Mesenteric fat pad (tissue), 1 donor: ENCODE data around the gene OR2T2. TPM values are rescaled to one million over a fixed set of nuclear protein-coding genes. Genes with fewer than 3 reads are reported as not detected.
"Not testable (repeated sequence)": the region's sequence is repeated elsewhere in the genome, so short reads cannot be mapped to it uniquely, and the experiment has no call there.

ENCODE experiments used
- DNase-seq: peaks from one replicate; pipeline ENCODE4 v3.0.0-alpha.2; 2020; ENCODE audit warnings: low spot score
- total RNA-seq: library from RNA; stranded (reverse); fragmentation: NEBNext Ultra II Directional; extraction: Animal tissue kit (Norgen Biotek cat#: 25700); gene quantifications from one replicate; pipeline ENCODE4 v1.2.1, GENCODE V29; 2021
- donor health status: DM: yes; HTN: yes; CAD: no.

Gene OR2T2
- total RNA-seq, 1 donor from 2014 or later: not detected

DNA sequence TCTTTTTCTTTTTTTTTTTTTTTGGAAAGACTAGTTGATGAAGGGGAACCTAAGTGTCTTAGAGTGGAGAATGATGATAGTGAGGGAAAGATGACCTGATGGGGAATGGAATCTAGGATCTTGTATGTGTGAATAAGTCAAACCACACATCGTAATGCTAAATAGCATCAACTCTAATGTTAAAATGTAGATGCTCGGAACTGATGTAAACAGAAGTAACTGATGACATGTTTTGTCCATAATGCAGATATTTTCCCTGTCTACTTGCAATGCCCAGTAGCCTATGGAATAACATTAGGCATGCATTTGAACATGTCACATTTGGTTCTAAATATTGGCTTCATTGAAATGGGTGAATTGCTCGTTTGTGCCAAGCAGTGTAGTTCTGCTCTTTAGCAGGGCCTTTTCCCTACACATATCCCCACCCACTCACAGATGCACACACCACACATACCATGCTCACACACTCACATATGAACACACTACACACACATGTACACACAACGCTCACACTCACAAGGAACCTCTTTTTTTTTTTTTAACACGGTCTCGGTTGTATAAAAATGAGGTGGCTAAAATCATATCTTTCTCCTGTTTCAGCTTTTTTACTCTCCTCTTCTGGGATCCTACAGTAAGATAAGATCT, 4.5 kb downstream of the OR2T2 start:
- not testable (repeated sequence) for DNase-seq

DNA sequence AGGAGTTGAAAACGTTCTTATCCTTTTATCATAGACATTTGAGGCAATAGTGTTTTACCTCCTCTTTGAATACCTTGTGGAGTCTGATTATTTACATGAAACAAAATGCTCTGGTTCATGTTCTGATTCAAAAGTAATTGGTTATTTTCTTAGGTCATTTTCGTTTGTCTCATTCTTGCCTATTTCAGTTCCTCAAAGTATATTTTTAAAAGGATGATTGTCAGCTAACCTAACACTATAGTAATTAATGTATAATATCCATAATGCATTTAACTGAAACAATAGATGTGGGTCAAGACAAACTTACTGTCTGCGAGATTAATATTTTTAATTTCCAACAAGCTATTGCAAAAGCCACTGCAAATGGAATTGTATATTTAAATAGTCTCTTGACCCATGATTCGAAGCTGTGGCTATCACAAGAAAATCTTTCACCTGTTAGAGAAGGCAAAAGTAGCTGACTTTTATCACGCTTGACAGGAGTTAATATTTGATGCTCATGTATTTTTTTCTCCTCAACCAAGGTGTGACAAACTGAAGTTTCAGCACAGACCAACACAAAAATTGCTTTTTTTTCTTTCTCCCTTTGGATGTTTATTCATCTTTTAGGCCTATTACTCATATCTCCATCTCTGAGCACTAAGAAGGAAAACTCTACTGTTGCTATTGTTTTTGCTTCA, 5.2 kb downstream of the OR2T2 start:
- not testable (repeated sequence) for DNase-seq

DNA sequence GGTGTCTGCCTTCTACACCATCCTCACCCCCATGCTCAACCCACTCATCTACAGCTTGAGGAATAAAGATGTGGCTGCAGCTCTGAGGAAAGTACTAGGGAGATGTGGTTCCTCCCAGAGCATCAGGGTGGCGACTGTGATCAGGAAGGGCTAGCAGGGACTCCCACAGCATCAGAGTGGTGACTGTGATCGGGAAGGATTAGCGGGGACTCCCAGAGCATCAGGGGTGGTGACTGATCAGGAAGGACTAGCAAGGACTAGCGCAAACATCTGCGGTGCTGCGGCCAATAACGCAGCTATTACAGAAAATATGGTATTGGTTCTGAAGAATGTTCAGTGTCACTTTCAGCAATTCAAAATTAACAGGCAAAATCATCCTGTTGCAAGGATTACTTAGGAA, 8.2 kb downstream of the OR2T2 start:
- DNase-seq: not testable (repeated sequence)

DNA sequence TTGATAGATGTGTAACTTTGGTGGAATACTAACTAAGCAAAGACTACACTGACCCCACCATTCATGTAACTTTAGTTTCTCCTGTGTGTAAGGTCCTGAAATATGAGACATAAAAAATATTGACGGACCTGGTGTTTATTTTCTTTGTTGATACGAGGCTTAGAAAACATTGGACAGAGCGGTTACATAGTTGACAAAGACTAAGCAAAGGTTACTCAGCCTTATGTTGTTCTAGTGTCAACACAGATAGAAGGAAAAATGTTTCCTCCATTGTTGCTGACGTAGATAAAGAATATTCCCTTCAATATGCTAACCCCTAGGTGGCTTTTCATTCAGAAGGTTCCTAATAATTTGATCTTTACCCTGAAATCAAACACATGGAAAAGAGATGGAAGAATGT, 9.6 kb downstream of the OR2T2 start:
- DNase-seq: not testable (repeated sequence)

DNA sequence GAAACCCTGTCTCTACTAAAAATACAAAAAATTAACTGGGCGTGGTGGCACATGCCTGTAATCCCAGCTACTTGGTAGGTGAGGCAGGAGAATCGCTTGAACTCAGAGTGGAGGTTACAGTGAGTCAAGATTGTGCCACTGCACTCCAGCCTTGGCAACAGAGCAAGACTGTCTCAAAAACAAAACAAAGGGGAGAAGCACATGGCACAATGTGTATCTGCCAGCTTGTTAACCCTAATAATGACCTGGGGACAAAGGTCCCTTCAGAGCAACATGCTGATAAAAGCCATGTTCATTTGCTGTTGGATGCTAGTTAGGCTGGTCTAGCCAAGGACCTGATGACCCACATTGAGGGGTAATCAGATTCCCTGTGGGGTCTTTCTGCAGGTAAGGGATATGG, 11.2 kb downstream of the OR2T2 start:
- DNase-seq: not testable (repeated sequence)

DNA sequence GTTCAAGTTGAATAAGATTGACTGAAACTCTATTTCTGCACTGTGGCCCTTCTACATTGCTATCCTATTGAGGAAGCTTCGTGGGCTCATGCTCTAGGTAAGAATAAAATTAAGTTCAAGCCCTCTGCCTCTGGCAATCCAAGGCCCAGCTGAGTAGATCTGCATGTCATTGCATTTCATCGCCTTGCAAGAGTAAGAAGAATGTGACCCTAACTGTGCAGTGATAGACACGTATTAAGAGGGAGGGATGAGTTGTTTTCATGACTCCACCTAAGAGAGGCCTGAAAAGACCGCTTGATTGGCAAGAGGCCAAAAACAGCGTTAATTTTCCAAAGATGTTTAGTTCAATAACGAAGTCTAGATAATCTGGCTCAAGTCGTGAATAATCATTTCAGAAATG, 13.7 kb downstream of the OR2T2 start:
- DNase-seq: not testable (repeated sequence)

DNA sequence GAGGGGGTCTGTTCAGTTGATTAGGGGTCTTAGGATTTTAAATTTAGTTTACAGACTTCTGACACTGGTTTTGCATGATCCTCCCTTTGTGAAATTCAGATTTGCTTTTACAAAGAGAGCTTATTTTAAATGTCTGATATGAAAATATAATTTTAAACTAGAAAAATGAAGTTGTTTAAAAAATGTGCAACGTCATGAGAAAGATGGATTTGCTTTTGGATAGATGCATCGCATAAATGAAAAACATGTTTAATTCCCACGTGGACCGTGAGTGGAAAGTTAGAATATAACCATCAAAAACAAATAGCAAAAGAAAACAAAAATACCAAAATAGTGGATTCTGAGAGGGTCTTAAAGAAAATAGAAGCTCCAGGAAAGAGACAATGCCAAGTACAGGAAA, 25.7 kb downstream of the OR2T2 start:
- DNase-seq: no peak

DNA sequence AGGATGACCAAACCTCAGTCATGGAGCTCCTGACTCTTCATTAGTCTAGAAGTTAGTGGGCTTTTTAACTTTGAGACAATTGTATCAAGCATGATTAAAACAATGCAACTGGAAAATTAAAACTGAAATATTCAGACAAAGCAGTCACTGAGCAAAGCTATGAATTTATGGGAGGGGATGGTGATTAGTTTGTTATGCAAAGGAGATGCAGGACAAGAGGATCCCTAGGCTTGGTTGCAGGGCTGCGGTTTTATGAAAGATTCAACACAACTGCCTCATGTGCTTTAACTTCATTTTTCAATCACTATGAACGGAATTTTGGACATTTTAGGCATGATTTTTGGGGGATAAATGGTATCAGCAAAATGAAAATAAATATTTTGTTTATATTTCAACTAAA, 26.7 kb downstream of the OR2T2 start:
- not testable (repeated sequence) for DNase-seq

DNA sequence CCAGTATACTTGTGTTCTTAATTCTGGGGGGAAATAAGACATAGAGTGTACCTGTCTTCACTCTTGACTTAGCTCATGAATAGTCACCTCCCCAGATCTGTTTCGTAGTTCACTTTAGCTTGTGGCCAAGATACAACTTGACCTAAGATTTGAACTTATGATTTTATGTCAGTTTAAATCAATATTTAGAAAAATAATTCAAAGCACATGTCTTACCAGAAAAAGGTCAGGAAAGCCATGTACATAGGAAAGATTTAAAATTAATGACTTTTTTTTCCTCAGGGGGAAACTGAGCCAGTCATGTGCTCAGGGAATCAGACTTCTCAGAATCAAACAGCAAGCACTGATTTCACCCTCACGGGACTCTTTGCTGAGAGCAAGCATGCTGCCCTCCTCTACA, 27.6 kb downstream of the OR2T2 start, which contains the start of gene OR2T3:
OR2T3 (plus strand) TSS at position 301 of the 400 bp plus-strand sequence; CDS start at position 301, 0 bp downstream.
- DNase-seq: not testable (repeated sequence)

DNA sequence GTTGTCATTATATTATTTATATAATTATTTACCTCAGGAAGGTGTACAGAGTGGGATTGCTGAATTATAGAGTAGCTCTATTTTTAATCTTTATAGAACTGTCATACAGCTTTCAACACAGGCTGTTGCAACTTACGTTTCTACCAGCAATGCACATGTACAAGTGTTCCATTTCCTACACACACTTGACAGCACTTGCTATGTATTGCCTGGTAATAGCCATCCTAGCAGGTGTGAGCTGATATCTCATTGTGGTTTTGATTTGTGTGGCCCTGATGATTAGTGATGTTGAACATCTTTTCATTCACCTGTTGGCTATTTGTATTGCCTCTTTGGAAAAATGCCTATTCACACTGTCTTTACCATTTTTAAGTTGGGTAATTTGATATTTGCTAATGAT, 30.2 kb downstream of the OR2T2 start:
- DNase-seq: not testable (repeated sequence)

DNA sequence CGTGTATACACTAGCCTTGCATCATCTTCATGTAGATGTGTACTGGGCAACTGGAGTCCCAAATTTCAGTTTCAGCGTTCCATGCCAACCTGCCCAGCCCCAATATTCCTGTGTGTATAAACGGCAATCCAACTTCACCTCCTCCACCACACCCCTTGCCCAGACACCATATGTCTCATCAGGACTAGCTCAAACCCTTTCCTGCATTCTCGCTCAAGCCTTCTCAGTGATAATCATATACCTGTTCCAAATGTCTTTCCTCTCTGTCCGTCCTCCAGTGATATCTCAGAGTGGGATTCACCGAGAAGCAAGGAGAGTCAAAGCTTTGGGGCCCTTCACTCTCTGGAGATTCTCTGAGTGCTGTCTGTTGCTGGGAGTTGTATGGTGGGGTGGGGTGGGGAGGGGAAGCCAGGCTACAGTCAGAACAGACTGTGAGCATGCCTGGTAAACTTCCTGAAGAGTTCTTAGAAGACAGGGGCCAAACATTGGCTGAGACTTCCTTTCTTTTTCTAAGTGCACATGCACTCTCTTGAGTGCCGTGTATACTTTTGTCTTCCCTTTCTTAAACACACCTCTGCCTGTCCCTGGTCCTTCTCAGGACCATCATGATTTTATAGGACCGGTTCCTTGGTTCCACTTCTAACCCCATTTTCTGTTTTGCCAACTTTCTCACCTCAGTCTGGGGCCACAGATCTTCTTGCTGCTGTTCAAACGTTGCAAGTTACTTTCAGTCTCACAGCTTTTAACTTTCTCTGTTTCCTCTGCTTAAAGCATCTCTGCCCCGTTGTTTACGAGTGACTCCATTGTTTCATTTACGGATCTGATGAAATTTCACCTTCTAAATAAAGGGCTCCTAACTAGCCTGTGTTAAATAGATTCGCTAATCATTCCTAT, 36.5 kb downstream of the OR2T2 start:
- DNase-seq: not testable (repeated sequence)

DNA sequence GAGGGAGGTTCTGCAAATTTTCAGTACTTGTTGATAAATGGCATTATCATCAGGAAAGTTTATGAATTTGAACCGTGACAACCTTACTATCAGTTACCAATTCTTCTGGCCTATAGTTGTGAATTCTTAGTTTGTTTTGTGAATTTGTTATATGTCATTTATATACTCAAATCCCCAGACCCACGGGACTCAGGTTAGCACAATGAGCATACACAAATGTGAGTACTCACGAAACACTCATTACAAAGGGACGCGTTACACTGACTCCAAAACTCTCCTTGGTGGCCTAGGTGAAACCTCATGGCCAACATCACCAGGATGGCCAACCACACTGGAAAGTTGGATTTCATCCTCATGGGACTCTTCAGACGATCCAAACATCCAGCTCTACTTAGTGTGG, 42.9 kb downstream of the OR2T2 start, which contains the start of gene OR2T5:
OR2T5 (plus strand) TSS at position 301 of the 400 bp plus-strand sequence; CDS start at position 301, 0 bp downstream.
- not testable (repeated sequence) for DNase-seq

DNA sequence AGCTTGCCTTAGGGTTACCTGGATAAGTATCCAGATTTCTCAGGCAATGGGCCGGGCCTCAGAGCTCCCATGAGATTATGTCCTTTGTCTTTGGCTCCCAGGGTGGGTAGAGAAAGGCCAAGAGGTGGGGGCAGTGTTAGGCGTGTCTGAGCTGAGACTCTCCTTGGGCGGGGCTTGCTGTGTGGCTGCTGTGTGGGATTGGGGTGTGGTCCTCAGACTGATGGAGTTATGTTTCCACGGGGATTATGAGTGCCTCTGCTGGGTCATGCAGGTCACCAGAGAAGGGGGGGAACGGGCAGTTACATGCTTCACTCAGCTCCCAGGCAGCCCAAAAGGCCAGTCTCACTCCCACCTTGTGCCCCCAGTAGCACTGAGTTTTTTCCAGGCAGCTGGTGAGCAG, 51.2 kb downstream of the OR2T2 start:
- DNase-seq: not testable (repeated sequence)

DNA sequence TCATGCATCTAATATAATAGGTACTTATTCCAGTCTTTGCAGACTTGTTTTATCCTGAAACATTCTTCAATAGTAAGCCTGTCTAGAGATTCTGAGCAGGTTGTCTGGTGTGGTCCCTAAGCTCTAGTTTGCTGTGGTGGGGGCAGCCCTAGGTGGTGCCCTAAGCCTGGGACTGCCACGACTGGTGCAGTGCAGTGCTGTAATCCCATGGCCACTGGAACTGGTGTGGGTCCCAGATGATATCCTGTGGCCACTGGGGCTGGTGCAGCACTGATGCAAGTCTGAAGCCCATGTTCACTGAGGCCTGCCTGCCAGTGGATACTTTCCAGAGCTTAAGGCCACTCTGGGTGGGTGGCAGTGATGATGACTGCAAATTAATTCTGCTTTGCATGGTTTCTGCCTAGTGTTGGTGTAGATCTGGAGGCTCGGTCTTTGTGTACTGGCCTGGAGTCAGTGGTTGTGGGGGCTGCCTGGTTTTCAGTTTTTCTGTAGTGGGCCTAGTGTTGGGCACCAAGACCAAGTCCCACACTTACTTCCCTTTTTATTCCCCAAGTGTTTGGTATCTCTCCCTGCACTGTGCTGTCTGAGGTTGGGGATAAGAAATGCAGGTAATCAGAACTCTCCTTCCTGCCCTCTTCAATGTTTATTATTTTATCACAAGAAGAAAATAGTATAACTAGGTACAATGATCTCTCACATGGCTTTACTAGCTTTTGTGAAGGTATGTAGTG, 55.0 kb downstream of the OR2T2 start:
- DNase-seq: not testable (repeated sequence)

Other genes with a start within 250 kb of the OR2T2 start
- not detected for gene OR2M3, start 248.4 kb upstream of the OR2T2 start, total RNA-seq
- gene OR2M4, start 214.2 kb upstream of the OR2T2 start, total RNA-seq: not detected
- gene OR2T33, start 167.7 kb upstream of the OR2T2 start, total RNA-seq: not detected
- not detected for gene OR2T12, start 142.2 kb upstream of the OR2T2 start, total RNA-seq
- gene OR2M7, start 121.1 kb upstream of the OR2T2 start, total RNA-seq: not detected
- gene OR14C36, start 96.9 kb upstream of the OR2T2 start, total RNA-seq: not detected
- not detected for gene OR2T4, start 84.0 kb upstream of the OR2T2 start, total RNA-seq
- not detected for gene OR2T6, start 69.9 kb upstream of the OR2T2 start, total RNA-seq
- gene OR2T1, start 42.6 kb upstream of the OR2T2 start, total RNA-seq: not detected
- not detected for gene OR2T3, start 27.7 kb downstream of the OR2T2 start, total RNA-seq
- not detected for gene OR2T5, start 43.0 kb downstream of the OR2T2 start, total RNA-seq
- not detected for gene OR2G6, start 62.4 kb downstream of the OR2T2 start, total RNA-seq
- not detected for gene OR2T29, start 117.1 kb downstream of the OR2T2 start, total RNA-seq
- not detected for gene OR2T34, start 129.1 kb downstream of the OR2T2 start, total RNA-seq
- not detected for gene OR2T10, start 152.1 kb downstream of the OR2T2 start, total RNA-seq
- not detected for gene OR2T11, start 189.5 kb downstream of the OR2T2 start, total RNA-seq
- gene OR2T35, start 199.6 kb downstream of the OR2T2 start, total RNA-seq: not detected
- not detected for gene OR2T27, start 209.9 kb downstream of the OR2T2 start, total RNA-seq